ENCODE results near the gene PTPRN2.
A peak's percentile ranks its signal among the peaks of the same experiment; 100 is the strongest.

Gene PTPRN2

GRCh38 chr7:158039270-158039669 is 548.4 kb downstream of the PTPRN2 start:
- Histone ChIP-seq H3K79me1 (ENCODE audit: low read depth, low read length) (no peaks in the 10 kb centered on the region), H3K27ac (replicated peaks; ENCODE audit: low read length) (no peak overlapping the region), H3K14ac (ENCODE audit: low read length) (no peak overlapping the region), H3K4me1 (ENCODE audit: control insufficient read depth in 2 of 2, insufficient read depth in 1 of 2, low read depth in 1 of 2, low read length in 2 of 2) (peaks cover 0 to 2% of the 10 kb centered on the region in 2 donors), H3K9ac (ENCODE audit: low read depth, low read length, poor library complexity) (no peak overlapping the region), H2AFZ (ENCODE audit: low read length) (no peak overlapping the region), H3K27me3 (ENCODE audit: control insufficient read depth in 3 of 3, insufficient read depth in 3 of 3, low read depth in 1 of 3, low read length in 3 of 3) (peaks cover 0 to 4% (median 0%) of the 10 kb centered on the region in 3 experiments), H3K4me3 (ENCODE audit: low read length in 2 of 2) (no peak overlapping the region), H3K9me3 (replicated peaks in 1 of 2; ENCODE audit: control insufficient read depth in 2 of 2, insufficient read depth in 1 of 2, low read depth in 1 of 2, low read length in 2 of 2) (peaks cover 5 to 8% of the 10 kb centered on the region in 2 donors), H3K18ac (ENCODE audit: low read length) (no peak overlapping the region), H2AK5ac (ENCODE audit: low read depth, low read length) (no peak overlapping the region), H3K4ac (ENCODE audit: low read length) (no peak overlapping the region), H2BK15ac (ENCODE audit: low read length) (no peak overlapping the region), H3K36me3 (replicated peaks in 1 of 2; ENCODE audit: control insufficient read depth in 2 of 2, insufficient read depth in 2 of 2, low read length in 2 of 2) (no peaks in the 10 kb centered on the region), H3K23ac (ENCODE audit: low read depth, low read length, poor library complexity) (no peak overlapping the region), H2BK5ac (ENCODE audit: low read length) (no peak overlapping the region), H3K4me2 (ENCODE audit: insufficient read depth, low read length, poor library complexity, severe bottlenecking) (no peak overlapping the region), H2BK12ac (ENCODE audit: low read length) (no peak overlapping the region), H4K8ac (ENCODE audit: low read depth, low read length) (no peak overlapping the region), H2BK120ac (ENCODE audit: low read depth, low read length) (no peak overlapping the region), H4K91ac (ENCODE audit: low read depth, low read length, poor library complexity) (no peak overlapping the region)
- DNase-seq (ENCODE audit: low spot score) = no peak

GRCh38 chr7:158037211-158037610 is 550.4 kb downstream of the PTPRN2 start:
- DNase-seq (ENCODE audit: low spot score) = no peak
- Histone ChIP-seq H4K91ac (ENCODE audit: low read depth, low read length, poor library complexity) (no peak overlapping the region), H2BK5ac (ENCODE audit: low read length) (no peak overlapping the region), H2AK5ac (ENCODE audit: low read depth, low read length) (no peak overlapping the region), H3K4me1 (ENCODE audit: control insufficient read depth in 2 of 2, insufficient read depth in 1 of 2, low read depth in 1 of 2, low read length in 2 of 2) (peaks cover 2 to 11% of the 10 kb centered on the region in 2 donors), H3K14ac (ENCODE audit: low read length) (no peak overlapping the region), H4K8ac (ENCODE audit: low read depth, low read length) (no peak overlapping the region), H3K23ac (ENCODE audit: low read depth, low read length, poor library complexity) (no peak overlapping the region), H3K9ac (ENCODE audit: low read depth, low read length, poor library complexity) (no peak overlapping the region), H2BK120ac (ENCODE audit: low read depth, low read length) (no peak overlapping the region), H3K9me3 (replicated peaks in 1 of 2; ENCODE audit: control insufficient read depth in 2 of 2, insufficient read depth in 1 of 2, low read depth in 1 of 2, low read length in 2 of 2) (peaks cover 13 to 18% of the 10 kb centered on the region in 2 donors), H3K27me3 (ENCODE audit: control insufficient read depth in 3 of 3, insufficient read depth in 3 of 3, low read depth in 1 of 3, low read length in 3 of 3) (peaks cover 0 to under 1% (median 0%) of the 10 kb centered on the region in 3 experiments), H3K4me2 (ENCODE audit: insufficient read depth, low read length, poor library complexity, severe bottlenecking) (no peak overlapping the region), H3K4ac (ENCODE audit: low read length) (no peak overlapping the region), H2AFZ (ENCODE audit: low read length) (no peak overlapping the region), H2BK12ac (ENCODE audit: low read length) (no peak overlapping the region), H3K36me3 (replicated peaks in 1 of 2; ENCODE audit: control insufficient read depth in 2 of 2, insufficient read depth in 2 of 2, low read length in 2 of 2) (no peaks in the 10 kb centered on the region), H3K27ac (replicated peaks; ENCODE audit: low read length) (no peak overlapping the region), H3K4me3 (ENCODE audit: low read length in 2 of 2) (no peak overlapping the region), H3K79me1 (ENCODE audit: low read depth, low read length) (no peaks in the 10 kb centered on the region), H2BK15ac (ENCODE audit: low read length) (no peak overlapping the region), H3K18ac (ENCODE audit: low read length) (no peak overlapping the region)
- no CpG with 5 or more reads among the region's 7 CpGs for WGBS, 2 donors (ENCODE audit: extremely low coverage in 2 of 2, insufficient read length in 2 of 2, insufficient replicate concordance in 1 of 2)

GRCh38 chr7:158035343-158035742 is 552.3 kb downstream of the PTPRN2 start:
- Histone ChIP-seq H2AFZ (ENCODE audit: low read length) (no peak overlapping the region), H3K23ac (ENCODE audit: low read depth, low read length, poor library complexity) (no peak overlapping the region), H4K91ac (ENCODE audit: low read depth, low read length, poor library complexity) (no peak overlapping the region), H2BK15ac (ENCODE audit: low read length) (no peak overlapping the region), H2BK12ac (ENCODE audit: low read length) (no peak overlapping the region), H3K9me3 (replicated peaks in 1 of 2; ENCODE audit: control insufficient read depth in 2 of 2, insufficient read depth in 1 of 2, low read depth in 1 of 2, low read length in 2 of 2) (peaks cover 13 to 18% of the 10 kb centered on the region in 2 donors), H3K4me2 (ENCODE audit: insufficient read depth, low read length, poor library complexity, severe bottlenecking) (no peak overlapping the region), H3K4me3 (ENCODE audit: low read length in 2 of 2) (no peak overlapping the region), H3K14ac (ENCODE audit: low read length) (no peak overlapping the region), H3K4me1 (ENCODE audit: control insufficient read depth in 2 of 2, insufficient read depth in 1 of 2, low read depth in 1 of 2, low read length in 2 of 2) (peaks cover 7 to 20% of the 10 kb centered on the region in 2 donors), H3K36me3 (replicated peaks in 1 of 2; ENCODE audit: control insufficient read depth in 2 of 2, insufficient read depth in 2 of 2, low read length in 2 of 2) (no peaks in the 10 kb centered on the region), H3K18ac (ENCODE audit: low read length) (peak overlapping the region; percentile 90), H2BK5ac (ENCODE audit: low read length) (no peak overlapping the region), H3K9ac (ENCODE audit: low read depth, low read length, poor library complexity) (no peak overlapping the region), H2BK120ac (ENCODE audit: low read depth, low read length) (no peak overlapping the region), H3K27me3 (ENCODE audit: control insufficient read depth in 3 of 3, insufficient read depth in 3 of 3, low read depth in 1 of 3, low read length in 3 of 3) (peaks cover 0 to 15% (median 0%) of the 10 kb centered on the region in 3 experiments), H2AK5ac (ENCODE audit: low read depth, low read length) (no peak overlapping the region), H3K4ac (ENCODE audit: low read length) (no peak overlapping the region), H3K27ac (replicated peaks; ENCODE audit: low read length) (no peak overlapping the region), H3K79me1 (ENCODE audit: low read depth, low read length) (no peaks in the 10 kb centered on the region), H4K8ac (ENCODE audit: low read depth, low read length) (no peak overlapping the region)
- no CpG with 5 or more reads among the region's 4 CpGs for WGBS, 2 donors (ENCODE audit: extremely low coverage in 2 of 2, insufficient read length in 2 of 2, insufficient replicate concordance in 1 of 2)
- DNase-seq (ENCODE audit: low spot score) = no peak

GRCh38 chr7:158034571-158034970 is 553.1 kb downstream of the PTPRN2 start:
- H2BK120ac ChIP-seq (ENCODE audit: low read depth, low read length) = no peak overlapping the region
- H2BK12ac ChIP-seq (ENCODE audit: low read length) = peak overlapping the region; percentile 43
- no peak for DNase-seq (ENCODE audit: low spot score)
- H3K36me3 ChIP-seq (replicated peaks in 1 of 2; ENCODE audit: control insufficient read depth in 2 of 2, insufficient read depth in 2 of 2, low read length in 2 of 2) = no peaks in the 10 kb centered on the region
- H3K18ac ChIP-seq (ENCODE audit: low read length) = peak overlapping the region; percentile 84
- H3K9ac ChIP-seq (ENCODE audit: low read depth, low read length, poor library complexity) = no peak overlapping the region
- H3K79me1 ChIP-seq (ENCODE audit: low read depth, low read length) = no peaks in the 10 kb centered on the region
- no peak overlapping the region for H3K23ac ChIP-seq (ENCODE audit: low read depth, low read length, poor library complexity)
- H3K27ac ChIP-seq (replicated peaks; ENCODE audit: low read length) = no peak overlapping the region
- WGBS, 2 donors (ENCODE audit: extremely low coverage in 2 of 2, insufficient read length in 2 of 2, insufficient replicate concordance in 1 of 2) = no CpG with 5 or more reads among the region's 3 CpGs
- H3K14ac ChIP-seq (ENCODE audit: low read length) = no peak overlapping the region
- no peak overlapping the region for H2BK5ac ChIP-seq (ENCODE audit: low read length)
- H4K91ac ChIP-seq (ENCODE audit: low read depth, low read length, poor library complexity) = no peak overlapping the region
- no peak overlapping the region for H2AK5ac ChIP-seq (ENCODE audit: low read depth, low read length)
- no peak overlapping the region for H4K8ac ChIP-seq (ENCODE audit: low read depth, low read length)
- no peak overlapping the region for H2BK15ac ChIP-seq (ENCODE audit: low read length)
- H3K4me3 ChIP-seq (ENCODE audit: low read length in 2 of 2) = no peak overlapping the region
- H3K4me1 ChIP-seq (ENCODE audit: control insufficient read depth in 2 of 2, insufficient read depth in 1 of 2, low read depth in 1 of 2, low read length in 2 of 2) = peaks cover 7 to 20% of the 10 kb centered on the region in 2 donors
- H3K27me3 ChIP-seq (ENCODE audit: control insufficient read depth in 3 of 3, insufficient read depth in 3 of 3, low read depth in 1 of 3, low read length in 3 of 3) = peaks cover 0 to 17% (median 0%) of the 10 kb centered on the region in 3 experiments
- H3K4ac ChIP-seq (ENCODE audit: low read length) = no peak overlapping the region
- H3K4me2 ChIP-seq (ENCODE audit: insufficient read depth, low read length, poor library complexity, severe bottlenecking) = no peak overlapping the region
- no peak overlapping the region for H2AFZ ChIP-seq (ENCODE audit: low read length)
- peaks cover 13 to 17% of the 10 kb centered on the region in 2 donors for H3K9me3 ChIP-seq (replicated peaks in 1 of 2; ENCODE audit: control insufficient read depth in 2 of 2, insufficient read depth in 1 of 2, low read depth in 1 of 2, low read length in 2 of 2)
